ENCODE data around the gene COL9A3. TPM values are rescaled to one million over a fixed set of nuclear protein-coding genes. Genes with fewer than 3 reads are reported as not detected.

The COL9A3 gene
- total RNA-seq, 6 experiments from 2014 or later: 1.5 to 7.6 (median 3.5) TPM

DNA sequence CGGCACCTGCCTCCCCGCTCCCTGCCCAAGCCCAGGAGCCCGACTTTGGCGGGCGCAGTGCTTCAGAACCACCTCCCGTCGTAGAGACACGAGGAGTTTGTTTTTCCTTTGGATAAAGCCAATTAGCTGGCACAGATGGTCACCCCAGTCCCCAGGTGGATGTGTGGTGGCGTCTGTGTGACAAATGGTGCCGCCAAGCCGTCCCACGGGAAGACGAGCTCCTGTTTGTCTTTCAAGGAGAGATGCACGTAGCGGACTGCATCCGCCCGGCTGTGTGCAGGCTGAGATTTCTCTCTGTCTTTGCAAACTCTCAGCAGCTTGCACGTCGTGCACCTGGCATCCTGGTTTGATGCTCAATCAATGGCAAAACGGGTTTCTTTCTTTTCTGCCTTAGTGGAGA lies 36.6 kb upstream of the COL9A3 start:
- ATAC-seq: no peak
- H3K4me3 ChIP-seq: no peak overlapping the region
- intact Hi-C loops (cut with DNase I): loop anchor here (10.0 kb wide), 3 partner anchors 275 to 365 kb away; no protein-coding TSS in a partner anchor

DNA sequence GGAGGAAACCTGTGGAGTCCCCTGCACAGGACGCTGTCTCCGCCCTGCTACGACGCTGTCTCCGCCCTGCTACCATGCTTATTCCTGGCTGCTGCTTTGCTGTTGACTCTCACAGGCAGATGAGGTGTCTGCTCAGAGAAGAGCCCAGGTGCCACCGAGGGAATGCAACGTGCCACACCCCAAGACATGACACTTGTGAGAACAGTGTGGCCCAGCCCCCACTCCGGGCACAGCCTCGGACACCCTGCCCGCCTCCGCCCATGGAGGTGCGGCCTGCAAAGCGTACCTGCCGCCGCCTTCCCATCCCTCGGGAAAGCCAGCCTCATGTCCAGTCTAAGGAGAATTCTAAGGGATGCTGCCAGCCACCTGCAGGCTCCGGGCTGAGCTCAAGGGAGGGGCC lies 36.2 kb upstream of the COL9A3 start:
- Histone ChIP-seq H3K9me3 (no peaks in the 10 kb centered on the region), H3K27me3 (no peaks in the 10 kb centered on the region), H3K36me3 (no peaks in the 10 kb centered on the region), H3K4me1 (peaks cover 0 to under 1% (median 0%) of the 10 kb centered on the region in 4 donors), H3K4me3 (no peak overlapping the region), H3K27ac (no peak overlapping the region)
- no peak for ATAC-seq
- 75% methylated on average over 7 of the region's 17 CpGs for WGBS (ENCODE audit: insufficient coverage, low coverage, low lambda C conversion rate, missing lambda C conversion rate)
- no peak for DNase-seq
- TF ChIP-seq, protein P1, sequence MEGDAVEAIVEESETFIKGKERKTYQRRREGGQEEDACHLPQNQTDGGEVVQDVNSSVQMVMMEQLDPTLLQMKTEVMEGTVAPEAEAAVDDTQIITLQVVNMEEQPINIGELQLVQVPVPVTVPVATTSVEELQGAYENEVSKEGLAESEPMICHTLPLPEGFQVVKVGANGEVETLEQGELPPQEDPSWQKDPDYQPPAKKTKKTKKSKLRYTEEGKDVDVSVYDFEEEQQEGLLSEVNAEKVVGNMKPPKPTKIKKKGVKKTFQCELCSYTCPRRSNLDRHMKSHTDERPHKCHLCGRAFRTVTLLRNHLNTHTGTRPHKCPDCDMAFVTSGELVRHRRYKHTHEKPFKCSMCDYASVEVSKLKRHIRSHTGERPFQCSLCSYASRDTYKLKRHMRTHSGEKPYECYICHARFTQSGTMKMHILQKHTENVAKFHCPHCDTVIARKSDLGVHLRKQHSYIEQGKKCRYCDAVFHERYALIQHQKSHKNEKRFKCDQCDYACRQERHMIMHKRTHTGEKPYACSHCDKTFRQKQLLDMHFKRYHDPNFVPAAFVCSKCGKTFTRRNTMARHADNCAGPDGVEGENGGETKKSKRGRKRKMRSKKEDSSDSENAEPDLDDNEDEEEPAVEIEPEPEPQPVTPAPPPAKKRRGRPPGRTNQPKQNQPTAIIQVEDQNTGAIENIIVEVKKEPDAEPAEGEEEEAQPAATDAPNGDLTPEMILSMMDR (IDR thresholded peaks at IDR 0.05): no peak
- TF ChIP-seq POLR2A (IDR thresholded peaks at IDR 0.05): no peak
- intact Hi-C loops (cut with DNase I): loop anchor here (10.0 kb wide), 3 partner anchors 276 to 366 kb away; no protein-coding TSS in a partner anchor

More for the DNA sequence above, 36.6 kb upstream of the COL9A3 start:
- Histone ChIP-seq H3K27me3 (no peaks in the 10 kb centered on the region), H3K9me3 (no peaks in the 10 kb centered on the region), H3K36me3 (no peaks in the 10 kb centered on the region), H3K4me1 (peaks cover 0 to 5% (median 0%) of the 10 kb centered on the region in 4 donors), H3K27ac (no peak overlapping the region)
- TF ChIP-seq, protein P1 (IDR thresholded peaks at IDR 0.05): no peak
- TF ChIP-seq POLR2A (IDR thresholded peaks at IDR 0.05): no peak
- DNase-seq: no peak
- 40% methylated on average over 5 of the region's 20 CpGs for WGBS (ENCODE audit: insufficient coverage, low coverage, low lambda C conversion rate, missing lambda C conversion rate)

DNA sequence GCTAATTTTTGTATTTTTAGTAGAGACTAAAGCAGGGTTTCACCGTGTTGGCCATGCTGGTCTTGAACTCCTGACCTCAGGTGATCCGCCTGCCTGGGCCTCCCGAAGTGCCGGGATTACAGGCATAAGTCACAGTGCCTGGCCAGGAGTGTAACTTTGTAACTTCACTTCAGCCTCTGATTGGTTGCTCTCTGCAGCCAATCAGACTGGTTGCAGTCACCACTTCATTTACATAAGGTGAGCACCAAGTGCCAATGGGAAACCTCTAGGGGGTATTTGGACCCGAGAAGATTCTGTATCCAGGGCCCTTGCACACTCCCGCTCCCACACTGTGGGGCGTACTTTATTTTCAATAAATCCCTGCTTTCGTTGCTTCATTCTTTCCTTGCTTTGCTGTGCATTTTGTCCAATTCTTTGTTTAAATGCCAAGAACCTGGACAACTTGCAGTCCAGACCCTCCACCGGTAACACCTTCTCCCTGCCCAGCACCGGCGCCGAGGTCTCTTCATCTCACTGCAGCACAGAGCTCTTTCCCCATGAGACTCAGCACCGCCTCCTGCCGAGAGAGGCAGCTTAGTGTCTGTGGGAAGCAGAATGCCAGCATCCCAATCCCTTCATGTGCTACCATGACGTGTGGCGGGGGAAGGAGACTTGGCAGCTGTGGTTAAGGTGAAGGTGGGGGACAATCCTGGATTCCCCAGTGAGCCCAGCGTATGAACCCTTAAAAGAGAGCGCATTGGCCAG lies 34.5 kb upstream of the COL9A3 start:
- Histone ChIP-seq H3K4me3 (no peak overlapping the region), H3K27me3 (no peaks in the 10 kb centered on the region), H3K36me3 (no peaks in the 10 kb centered on the region), H3K4me1 (no peaks in the 10 kb centered on the region), H3K27ac (no peak overlapping the region), H3K9me3 (no peaks in the 10 kb centered on the region)
- TF ChIP-seq, protein P1 (IDR thresholded peaks at IDR 0.05): no peak
- TF ChIP-seq POLR2A (IDR thresholded peaks at IDR 0.05): no peak
- intact Hi-C loops (cut with DNase I): loop anchor here (10.0 kb wide), 3 partner anchors 278 to 368 kb away; no protein-coding TSS in a partner anchor
- no peak for ATAC-seq
- WGBS (ENCODE audit: insufficient coverage, low coverage, low lambda C conversion rate, missing lambda C conversion rate): 79% methylated on average over 18 of the region's 18 CpGs
- DNase-seq: no peak

DNA sequence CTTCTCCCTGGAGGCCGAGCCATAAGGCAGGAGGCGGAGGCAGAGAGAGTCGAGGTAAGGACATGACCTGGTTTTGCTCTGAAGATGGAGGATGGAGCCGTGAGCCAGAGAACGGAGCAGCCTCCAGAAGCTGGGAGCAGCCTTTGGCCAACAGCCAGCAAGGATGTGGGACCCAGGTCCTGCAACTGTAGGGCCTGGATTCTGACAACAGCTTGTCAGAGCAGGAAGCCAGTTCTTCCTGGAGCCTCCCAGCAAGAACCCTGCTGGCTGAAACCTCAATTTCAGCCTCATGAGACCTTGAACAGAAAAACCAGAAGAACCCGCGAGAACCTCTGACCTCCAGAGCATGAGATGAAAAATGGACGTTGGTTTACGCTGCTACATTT lies 34.0 kb upstream of the COL9A3 start:
- Histone ChIP-seq H3K27ac (no peak overlapping the region), H3K36me3 (no peaks in the 10 kb centered on the region), H3K27me3 (no peaks in the 10 kb centered on the region), H3K9me3 (no peaks in the 10 kb centered on the region), H3K4me1 (no peaks in the 10 kb centered on the region), H3K4me3 (no peak overlapping the region)
- WGBS (ENCODE audit: insufficient coverage, low coverage, low lambda C conversion rate, missing lambda C conversion rate): 47% methylated on average over 9 of the region's 9 CpGs
- TF ChIP-seq POLR2A (IDR thresholded peaks at IDR 0.05): no peak
- TF ChIP-seq, protein P1 (IDR thresholded peaks at IDR 0.05): no peak
- ATAC-seq (peak; percentile 36 to 58 (median 40)), DNase-seq (peak in 1 of 3 donors; percentile 55)
- intact Hi-C loops (cut with DNase I): loop anchor here (10.0 kb wide), 3 partner anchors 278 to 368 kb away; no protein-coding TSS in a partner anchor
